BE2C (cell line): ENCODE measurements around the gene TPD52L1.

Experiments used
- DNase-seq: peaks from one replicate; pipeline ENCODE4 v3.0.0-alpha.2; 2020
- H3K27me3 ChIP-seq: fragments of 250-450 bp; sonication (Bioruptor Pico); 2 replicates; pipeline ENCODE4 v1.5.1; 2020; ENCODE audit warnings: mild to moderate bottlenecking
- H3K36me3 ChIP-seq: fragments of 250-450 bp; sonication (Bioruptor Pico); 2 replicates; pipeline ENCODE4 v1.5.1; 2020; ENCODE audit warnings: mild to moderate bottlenecking
- H3K4me1 ChIP-seq: fragments of 250-450 bp; sonication (Bioruptor Pico); 2 replicates; pipeline ENCODE4 v1.5.1; 2020
- H3K4me3 ChIP-seq: 2 replicates; pipeline ENCODE4 v1.5.1; 2011; ENCODE audit warnings: low read depth, low read length
- H3K9me3 ChIP-seq: fragments of 250-450 bp; sonication (Bioruptor Pico); 2 replicates; pipeline ENCODE4 v1.5.1; 2020
- CTCF ChIP-seq: IDR thresholded peaks from 2 replicates; pipeline ENCODE4 v1.5.1; 2012; ENCODE audit warnings: mild to moderate bottlenecking, low read depth, low read length

Gene TPD52L1

GRCh38 chr6:125129354-125129753 is 24.2 kb upstream of the TPD52L1 start:
- no peaks in the 10 kb centered on the region for H3K4me1 ChIP-seq
- no peak for TF ChIP-seq CTCF

DNA sequence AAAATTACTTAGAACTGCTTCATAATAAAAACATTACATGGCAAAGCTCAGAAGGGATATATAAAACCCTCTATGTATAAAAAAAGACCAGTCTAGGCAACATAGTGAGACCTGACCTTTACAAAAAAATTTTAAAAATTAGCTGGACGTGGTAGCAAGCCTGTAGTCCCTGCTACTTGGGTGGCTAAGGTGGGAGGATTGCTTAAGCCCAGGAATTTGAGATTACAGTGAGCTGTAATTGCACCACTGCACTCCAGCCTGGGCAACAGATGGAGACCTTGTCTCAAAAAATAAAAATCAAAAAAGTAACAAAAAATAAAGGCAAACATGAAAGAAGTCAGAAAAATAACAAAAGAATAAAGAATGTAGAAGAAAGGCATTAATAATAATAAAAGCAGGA is 21.5 kb upstream of the TPD52L1 start:
- Histone ChIP-seq H3K4me3 (no peak overlapping the region), H3K9me3 (no peaks in the 10 kb centered on the region), H3K27me3 (0 out of 2 replicates have a peak, but pooled peaks cover 3% of the 10 kb centered on the region), H3K4me1 (no peaks in the 10 kb centered on the region), H3K36me3 (no peaks in the 10 kb centered on the region)
- DNase-seq, result no peak
- no peak for TF ChIP-seq CTCF

More at GRCh38 chr6:125129354-125129753, 24.2 kb upstream of the TPD52L1 start:
- Histone ChIP-seq H3K9me3 (no peaks in the 10 kb centered on the region), H3K4me3 (no peak overlapping the region), H3K27me3 (0 out of 2 replicates have a peak, but pooled peaks cover 3% of the 10 kb centered on the region), H3K36me3 (no peaks in the 10 kb centered on the region)
- no peak for DNase-seq

- H3K9me3 ChIP-seq, result no peaks in the 10 kb centered on the region
- H3K4me3 ChIP-seq, result no peak overlapping the region
- DNase-seq, result no peak
- H3K36me3 ChIP-seq, result no peaks in the 10 kb centered on the region
- TF ChIP-seq CTCF, result no peak
- no peaks in the 10 kb centered on the region for H3K4me1 ChIP-seq
- no peaks in the 10 kb centered on the region for H3K27me3 ChIP-seq
These were observed 17.2 kb upstream of the TPD52L1 start for GRCh38 chr6:125136378-125136777.

DNA sequence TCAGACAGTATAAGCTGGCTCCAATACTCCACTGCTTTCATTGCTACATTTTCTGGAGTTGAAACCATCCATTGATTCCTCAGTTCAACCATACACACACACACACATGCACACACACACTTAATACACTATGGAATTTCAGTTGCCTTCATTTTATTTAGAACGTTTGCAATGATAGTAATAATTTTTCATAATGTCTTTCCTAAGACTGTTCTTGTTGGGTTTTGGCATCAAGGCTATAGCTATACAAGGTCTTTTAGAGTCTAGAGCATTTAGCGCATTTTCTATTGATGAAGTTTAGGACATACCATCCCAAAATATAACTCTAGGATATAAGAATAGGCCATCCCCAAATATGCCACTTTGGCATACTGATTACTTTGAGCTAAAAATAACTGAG is 15.5 kb upstream of the TPD52L1 start:
- Histone ChIP-seq H3K27me3 (no peaks in the 10 kb centered on the region), H3K4me3 (no peak overlapping the region), H3K4me1 (no peaks in the 10 kb centered on the region), H3K9me3 (no peaks in the 10 kb centered on the region), H3K36me3 (no peaks in the 10 kb centered on the region)
- DNase-seq, result no peak
- TF ChIP-seq CTCF, result no peak

- TF ChIP-seq CTCF, result no peak
- H3K27me3 ChIP-seq, result peaks cover 5% of the 10 kb centered on the region; the same call in 1 of the 2 replicates
- no peak for DNase-seq
- no peaks in the 10 kb centered on the region for H3K4me1 ChIP-seq
- no peaks in the 10 kb centered on the region for H3K36me3 ChIP-seq
- H3K4me3 ChIP-seq, result no peak overlapping the region
- no peaks in the 10 kb centered on the region for H3K9me3 ChIP-seq
These were observed 12.8 kb upstream of the TPD52L1 start for GRCh38 chr6:125140808-125141207.

DNA sequence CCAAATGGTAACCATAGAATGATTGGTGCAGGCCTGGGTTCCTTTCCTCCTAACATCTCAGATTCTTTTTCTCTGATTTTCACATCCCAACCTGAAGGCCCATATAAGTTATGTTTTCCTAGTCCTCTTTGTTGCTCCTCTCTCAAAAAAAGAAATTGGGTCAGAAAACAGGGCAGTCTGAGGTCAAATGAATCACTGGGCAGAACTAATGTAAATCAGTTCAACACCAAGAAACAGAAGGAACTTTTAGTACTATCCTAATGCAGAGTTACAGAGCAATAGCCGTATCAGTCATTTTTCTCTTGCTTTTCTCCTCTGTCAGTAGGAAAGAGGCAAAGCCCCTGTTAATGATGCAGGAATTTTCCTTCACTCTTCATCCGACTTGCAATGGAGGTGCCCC is 11.0 kb upstream of the TPD52L1 start:
- no peak for DNase-seq
- TF ChIP-seq CTCF, result no peak
- Histone ChIP-seq H3K27me3 (peaks cover 5% of the 10 kb centered on the region; the same call in 1 of the 2 replicates), H3K4me1 (no peaks in the 10 kb centered on the region), H3K4me3 (no peak overlapping the region), H3K9me3 (no peaks in the 10 kb centered on the region), H3K36me3 (no peaks in the 10 kb centered on the region)
